ENCODE measurements around the gene TYW1.
"Not testable (repeated sequence)": the region's sequence is repeated elsewhere in the genome, so short reads cannot be mapped to it uniquely, and the experiment has no call there.

GRCh38 chr7:67104937-67105336 is 108.3 kb downstream of the TYW1 start:
- not testable (repeated sequence) for TF ChIP-seq CTCF (IDR thresholded peaks at IDR 0.05); ATF2 (CRISPR knock-in tag; IDR thresholded peaks at IDR 0.05; ENCODE audit: borderline replicate concordance, low read depth); FOXP4 (CRISPR knock-in tag; IDR thresholded peaks at IDR 0.05); NFE2L1 (CRISPR knock-in tag; IDR thresholded peaks at IDR 0.05); IRF1 (CRISPR knock-in tag; IDR thresholded peaks at IDR 0.05); IRF2 (CRISPR knock-in tag; IDR thresholded peaks at IDR 0.05; ENCODE audit: borderline replicate concordance, low read depth); ATF3 (CRISPR knock-in tag; conservative IDR thresholded peaks at IDR 0.05); AFF4 (CRISPR knock-in tag; IDR thresholded peaks at IDR 0.05; ENCODE audit: borderline replicate concordance); KAT7 (CRISPR knock-in tag; IDR thresholded peaks at IDR 0.05; ENCODE audit: borderline replicate concordance); AR (CRISPR knock-in tag; IDR thresholded peaks at IDR 0.05); SMAD4 (CRISPR knock-in tag; IDR thresholded peaks at IDR 0.05); E2F1 (CRISPR knock-in tag; IDR thresholded peaks at IDR 0.05); ZNF416 (CRISPR knock-in tag; IDR thresholded peaks at IDR 0.05)
